Measurements from ENCODE around the gene ARAP1.

ARAP1 gene

GRCh38 chr11:72750086-72750485, 2.1 kb downstream of the ARAP1 start:
- no peaks in the 10 kb centered on the region for H3K27me3 ChIP-seq (replicated peaks)
- no peak overlapping the region for H3K27ac ChIP-seq
- H3K4me3 ChIP-seq (ENCODE audit: low read depth, low read length) = no peak overlapping the region
- no peaks in the 10 kb centered on the region for H3K36me3 ChIP-seq (replicated peaks)
- TF ChIP-seq CTCF (IDR thresholded peaks at IDR 0.05; ENCODE audit: low read depth, low read length, missing control alignments) = no peak
- in situ Hi-C loops (cut with HindIII; ENCODE audit: low pct_ligation_motif_present, low sequenced_read_pairs) = no loop called here
- no peak for DNase-seq

GRCh38 chr11:72747289-72747855, 4.8 kb downstream of the ARAP1 start:
- DNase-seq = no peak
- Histone ChIP-seq H3K27me3 (replicated peaks) (no peaks in the 10 kb centered on the region), H3K36me3 (replicated peaks) (no peaks in the 10 kb centered on the region), H3K27ac (no peak overlapping the region), H3K4me3 (ENCODE audit: low read depth, low read length) (no peak overlapping the region)
- in situ Hi-C loops (cut with HindIII; ENCODE audit: low pct_ligation_motif_present, low sequenced_read_pairs) = no loop called here
- TF ChIP-seq CTCF (IDR thresholded peaks at IDR 0.05; ENCODE audit: low read depth, low read length, missing control alignments) = no peak

GRCh38 chr11:72746821-72747220, 5.4 kb downstream of the ARAP1 start:
- Histone ChIP-seq H3K27me3 (replicated peaks) (no peaks in the 10 kb centered on the region), H3K27ac (no peak overlapping the region), H3K4me3 (ENCODE audit: low read depth, low read length) (no peak overlapping the region), H3K36me3 (replicated peaks) (no peaks in the 10 kb centered on the region)
- in situ Hi-C loops (cut with HindIII; ENCODE audit: low pct_ligation_motif_present, low sequenced_read_pairs) = no loop called here
- TF ChIP-seq CTCF (IDR thresholded peaks at IDR 0.05; ENCODE audit: low read depth, low read length, missing control alignments) = no peak
- DNase-seq = no peak

- in situ Hi-C loops (cut with HindIII; ENCODE audit: low pct_ligation_motif_present, low sequenced_read_pairs) = no loop called here
- no peak overlapping the region for H3K27ac ChIP-seq
Measured at GRCh38 chr11:72745925-72746550, 6.2 kb downstream of the ARAP1 start.

GRCh38 chr11:72745511-72745910, 6.7 kb downstream of the ARAP1 start:
- Histone ChIP-seq H3K27me3 (replicated peaks) (no peaks in the 10 kb centered on the region), H3K4me3 (ENCODE audit: low read depth, low read length) (no peak overlapping the region), H3K36me3 (replicated peaks) (no peaks in the 10 kb centered on the region), H3K27ac (no peak overlapping the region)
- DNase-seq = no peak
- TF ChIP-seq CTCF (IDR thresholded peaks at IDR 0.05; ENCODE audit: low read depth, low read length, missing control alignments) = no peak
- in situ Hi-C loops (cut with HindIII; ENCODE audit: low pct_ligation_motif_present, low sequenced_read_pairs) = no loop called here

More at GRCh38 chr11:72745925-72746550, 6.2 kb downstream of the ARAP1 start:
- no peaks in the 10 kb centered on the region for H3K27me3 ChIP-seq (replicated peaks)
- no peak for DNase-seq
- H3K4me3 ChIP-seq (ENCODE audit: low read depth, low read length) = no peak overlapping the region
- H3K36me3 ChIP-seq (replicated peaks) = no peaks in the 10 kb centered on the region
- no peak for TF ChIP-seq CTCF (IDR thresholded peaks at IDR 0.05; ENCODE audit: low read depth, low read length, missing control alignments)

- DNase-seq = no peak
- no peak overlapping the region for H3K27ac ChIP-seq
- in situ Hi-C loops (cut with HindIII; ENCODE audit: low pct_ligation_motif_present, low sequenced_read_pairs) = no loop called here
- no peaks in the 10 kb centered on the region for H3K36me3 ChIP-seq (replicated peaks)
- no peak overlapping the region for H3K4me3 ChIP-seq (ENCODE audit: low read depth, low read length)
- TF ChIP-seq CTCF (IDR thresholded peaks at IDR 0.05; ENCODE audit: low read depth, low read length, missing control alignments) = no peak
- H3K27me3 ChIP-seq (replicated peaks) = no peaks in the 10 kb centered on the region
Measured at GRCh38 chr11:72744474-72744873, 7.7 kb downstream of the ARAP1 start.
